ENCODE data around the gene KLHL40. TPM values are rescaled to one million over a fixed set of nuclear protein-coding genes. Genes with fewer than 3 reads are reported as not detected.

KLHL40 gene
- total and polyA plus RNA-seq, 2 donors (not counting 3 experiments of a cell fraction or from before 2014, with no cell fraction given) = not detected

DNA sequence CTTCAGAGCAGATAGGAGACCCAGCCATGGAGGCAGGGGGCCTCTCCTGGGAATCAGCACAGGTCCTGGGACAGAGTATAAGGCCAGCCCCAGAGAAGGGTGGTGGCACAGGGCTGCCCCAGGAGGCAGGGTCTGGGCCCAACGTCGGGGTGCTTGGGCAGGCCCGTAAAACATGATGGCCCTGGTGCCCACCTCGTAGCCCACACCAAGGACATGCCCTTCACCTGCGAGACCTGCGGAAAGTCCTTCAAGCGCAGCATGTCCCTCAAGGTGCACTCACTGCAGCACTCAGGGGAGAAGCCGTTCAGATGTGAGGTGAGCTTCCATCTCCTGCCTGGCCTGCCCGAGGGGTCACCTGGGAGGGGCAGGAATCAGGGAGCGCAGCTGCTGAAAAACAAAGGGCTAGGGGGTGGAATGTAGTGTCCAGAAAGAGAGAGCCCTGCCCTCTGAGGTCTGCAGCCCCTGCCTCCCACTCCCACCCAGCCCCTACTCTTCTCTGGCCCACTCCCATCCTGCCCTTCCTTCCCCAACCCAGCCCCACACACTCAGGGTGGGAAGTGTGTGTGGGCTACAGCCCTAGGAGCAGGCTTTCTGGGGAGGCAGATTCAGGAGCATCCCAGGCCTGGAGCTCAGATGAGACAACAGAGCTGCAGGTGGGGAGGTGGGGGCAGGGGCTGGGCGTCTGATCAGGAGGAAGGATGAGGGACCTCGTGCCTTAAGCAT, 22.4 kb upstream of the KLHL40 start:
- intact Hi-C loops (cut with micrococcal nuclease) = no loop called here

More for the DNA sequence above, 22.4 kb upstream of the KLHL40 start:
- Histone ChIP-seq H3K9me3 (replicated peaks; ENCODE audit: control insufficient read depth, insufficient read depth, low read length) (no peaks in the 10 kb centered on the region), H3K9ac (replicated peaks; ENCODE audit: extremely low read depth, insufficient read depth, low read length) (no peak overlapping the region), H3K9me1 (replicated peaks; ENCODE audit: control insufficient read depth, extremely low read depth, insufficient read depth, low read length) (no peaks in the 10 kb centered on the region), H2AFZ (ENCODE audit: low read depth, low read length) (no peak overlapping the region), H3K36me3 (ENCODE audit: control insufficient read depth in 2 of 2, extremely low read depth in 1 of 2, insufficient read depth in 2 of 2, low read length in 2 of 2) (peaks cover 0 to 10% of the 10 kb centered on the region in 2 experiments), H3K4me2 (ENCODE audit: insufficient read depth, low read length) (no peak overlapping the region), H3K27me3 (ENCODE audit: control insufficient read depth in 2 of 2, insufficient read depth in 2 of 2, low read length in 2 of 2) (no peaks in the 10 kb centered on the region), H3K4me3 (replicated peaks in 1 of 3; ENCODE audit: insufficient read depth in 1 of 3, low read depth in 1 of 3, low read length in 3 of 3) (no peak overlapping the region), H3K4me1 (ENCODE audit: control insufficient read depth, extremely low read depth, insufficient read depth, low read length) (no peaks in the 10 kb centered on the region), H3K79me2 (ENCODE audit: control insufficient read depth, insufficient read depth, low read length) (no peaks in the 10 kb centered on the region), H3K27ac (ENCODE audit: insufficient read depth, low read depth, low read length) (no peak overlapping the region), H4K20me1 (replicated peaks; ENCODE audit: control insufficient read depth, extremely low read depth, insufficient read depth, low read length) (no peaks in the 10 kb centered on the region)
- no peak for FAIRE-seq
- dilution Hi-C loops (cut with MboI; ENCODE audit: extremely low pct_ligation_motif_present, low sequenced_read_pairs) = no loop called here
- no peak for DNase-seq (ENCODE audit: low read depth, low spot score)
- POLR2A ChIA-PET = no interaction called here
- BruUV-seq (replicated peaks) = no TSS peak
- TF ChIP-seq EZH2 (IDR thresholded peaks at IDR 0.05; ENCODE audit: borderline replicate concordance, low read depth, low read length, severe bottlenecking) (no peak), POLR2AphosphoS5 (IDR thresholded peaks at IDR 0.05; ENCODE audit: insufficient read depth, low read depth, low read length) (no peak), MYC (IDR thresholded peaks at IDR 0.05; ENCODE audit: low read depth, low read length) (no peak), JUN (IDR thresholded peaks at IDR 0.05; ENCODE audit: borderline replicate concordance, insufficient read depth, insufficient read length, low read depth) (no peak), FOS (IDR thresholded peaks at IDR 0.05; ENCODE audit: borderline replicate concordance, insufficient read depth, low read length) (no peak), POLR2A (IDR thresholded peaks at IDR 0.05; ENCODE audit: low read depth, low read length) (no peak), GATA2 (IDR thresholded peaks at IDR 0.05; ENCODE audit: insufficient read depth, insufficient read length, low read depth, low read length) (no peak)
- TF ChIP-seq, protein P1, sequence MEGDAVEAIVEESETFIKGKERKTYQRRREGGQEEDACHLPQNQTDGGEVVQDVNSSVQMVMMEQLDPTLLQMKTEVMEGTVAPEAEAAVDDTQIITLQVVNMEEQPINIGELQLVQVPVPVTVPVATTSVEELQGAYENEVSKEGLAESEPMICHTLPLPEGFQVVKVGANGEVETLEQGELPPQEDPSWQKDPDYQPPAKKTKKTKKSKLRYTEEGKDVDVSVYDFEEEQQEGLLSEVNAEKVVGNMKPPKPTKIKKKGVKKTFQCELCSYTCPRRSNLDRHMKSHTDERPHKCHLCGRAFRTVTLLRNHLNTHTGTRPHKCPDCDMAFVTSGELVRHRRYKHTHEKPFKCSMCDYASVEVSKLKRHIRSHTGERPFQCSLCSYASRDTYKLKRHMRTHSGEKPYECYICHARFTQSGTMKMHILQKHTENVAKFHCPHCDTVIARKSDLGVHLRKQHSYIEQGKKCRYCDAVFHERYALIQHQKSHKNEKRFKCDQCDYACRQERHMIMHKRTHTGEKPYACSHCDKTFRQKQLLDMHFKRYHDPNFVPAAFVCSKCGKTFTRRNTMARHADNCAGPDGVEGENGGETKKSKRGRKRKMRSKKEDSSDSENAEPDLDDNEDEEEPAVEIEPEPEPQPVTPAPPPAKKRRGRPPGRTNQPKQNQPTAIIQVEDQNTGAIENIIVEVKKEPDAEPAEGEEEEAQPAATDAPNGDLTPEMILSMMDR (IDR thresholded peaks at IDR 0.05; ENCODE audit: extremely low read depth in 1 of 2, insufficient read depth in 1 of 2, low read depth in 1 of 2, low read length in 2 of 2) = no peak
- TF ChIP-seq, protein P2, sequence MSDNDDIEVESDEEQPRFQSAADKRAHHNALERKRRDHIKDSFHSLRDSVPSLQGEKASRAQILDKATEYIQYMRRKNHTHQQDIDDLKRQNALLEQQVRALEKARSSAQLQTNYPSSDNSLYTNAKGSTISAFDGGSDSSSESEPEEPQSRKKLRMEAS (IDR thresholded peaks at IDR 0.05; ENCODE audit: insufficient read depth, insufficient read length) = no peak
- CTCF ChIA-PET = no interaction called here
